Testis (tissue), 3 donors: Measurements from ENCODE around the gene TOPORS. TPM values are rescaled to one million over a fixed set of nuclear protein-coding genes. Genes with fewer than 3 reads are reported as not detected.
"Not testable (repeated sequence)": the region's sequence is repeated elsewhere in the genome, so short reads cannot be mapped to it uniquely, and the experiment has no call there.

Experiments used
- DNase-seq: peaks from one replicate; pipeline ENCODE4 v3.0.0-alpha.2; 2019
- H3K27ac ChIP-seq, 2 donors: fragments of 200-600 bp; sonication (generic); one replicate each; pipeline ENCODE4 v1.5.1; 2019
- H3K27me3 ChIP-seq: fragments of 200-600 bp; sonication (generic); one replicate; pipeline ENCODE4 v1.5.1; 2019
- H3K36me3 ChIP-seq: fragments of 200-600 bp; sonication (generic); one replicate; pipeline ENCODE4 v1.5.1; 2017; ENCODE audit warnings: low read depth; ENCODE audit errors: missing control alignments
- H3K4me1 ChIP-seq: fragments of 200-600 bp; sonication (generic); one replicate; pipeline ENCODE4 v1.5.1; 2019
- H3K4me3 ChIP-seq, 2 donors: fragments of 200-600 bp; sonication (generic); one replicate each; pipeline ENCODE4 v1.5.1; 2017 to 2019
- H3K9me3 ChIP-seq: fragments of 200-600 bp; sonication (generic); one replicate; pipeline ENCODE4 v1.5.1; 2017
- CTCF ChIP-seq, 3 experiments: fragments of 450-650 bp in 2 of 3; fragments of 200-600 bp in 1 of 3; sonication (generic) in 1 of 3; IDR thresholded peaks; one replicate each; pipeline ENCODE4 v1.5.1; 2016 to 2019; ENCODE audit warnings: antibody characterized with exemption in 3 of 3, mild to moderate bottlenecking in 2 of 3, moderate library complexity in 1 of 3
- POLR2A ChIP-seq: fragments of 450-650 bp; IDR thresholded peaks from one replicate; pipeline ENCODE4 v1.6.1; 2017; ENCODE audit warnings: antibody characterized with exemption, mild to moderate bottlenecking, moderate library complexity
- WGBS, 2 donors: methylation state at CpG; one replicate each; pipeline ENCODE4 v1.1.5; 2018; 5-methylcytosine and 5-hydroxymethylcytosine counted together
- intact Hi-C: fragments of 100-400 bp; cut with DNase I; formaldehyde crosslinking; loops from one replicate; pipeline ENCODE4 v1.15.1; 2023; ENCODE audit warnings: low total_unique reads
- polyA plus RNA-seq: library from polyadenylated mRNA; stranded (reverse); fragments of 350-450 nt; fragmentation: Illumina TruSeq; extraction: RNeasy Lipid Tissue Mini Kit (QIAGEN cat#74804); gene quantifications from one replicate; pipeline ENCODE4 v1.2.3, GENCODE V29; 2014; ENCODE audit warnings: low read depth, low replicate concordance; ENCODE audit not compliant: insufficient read depth
- total RNA-seq, 2 donors: library from RNA; depleted of rRNA; stranded (reverse); fragments of >200 nt; gene quantifications; one replicate each; pipeline ENCODE4 v1.2.3, GENCODE V29; 2016

The TOPORS gene
- total and polyA plus RNA-seq, 3 donors from 2014 or later: 10.8 to 35.9 (median 35.4) TPM

- WGBS, 2 donors: 12 to 25% methylated on average over 19 to 22 of the region's 22 CpGs
- Histone ChIP-seq H3K4me3 (peak overlapping the region; percentile 68 to 73), H3K27me3 (no peaks in the 10 kb centered on the region), H3K27ac (peak overlapping the region; percentile 92), H3K4me1 (peaks cover 11% of the 10 kb centered on the region), H3K36me3 (no peaks in the 10 kb centered on the region), H3K9me3 (no peaks in the 10 kb centered on the region)
- DNase-seq: peak; percentile 38
- TF ChIP-seq CTCF (IDR thresholded peaks at IDR 0.05) (no peak), POLR2A (no peak)
- intact Hi-C loops: no loop called here
Measured at GRCh38 chr9:32524892-32525708, 27.3 kb downstream of the TOPORS start.

- Histone ChIP-seq H3K4me1 (peaks cover 11% of the 10 kb centered on the region), H3K4me3 (peak overlapping the region; percentile 68 to 73)
- H3K27me3 ChIP-seq, H3K27ac ChIP-seq, H3K9me3 ChIP-seq, intact Hi-C loops, DNase-seq, H3K36me3 ChIP-seq: not testable (repeated sequence)
- 48 to 66% methylated on average over 8 to 11 of the region's 11 CpGs for WGBS, 2 donors
Measured at GRCh38 chr9:32524558-32524891, 27.9 kb downstream of the TOPORS start.

GRCh38 chr9:32523910-32524309 is 28.5 kb downstream of the TOPORS start:
- no peaks in the 10 kb centered on the region for H3K27me3 ChIP-seq
- H3K4me1 ChIP-seq: peaks cover 11% of the 10 kb centered on the region
- TF ChIP-seq POLR2A: no peak
- TF ChIP-seq CTCF (IDR thresholded peaks at IDR 0.05): no peak
- no peak for DNase-seq
- H3K4me3 ChIP-seq: no peak overlapping the region
- intact Hi-C loops: no loop called here
- H3K27ac ChIP-seq: no peak overlapping the region
- whole genome bisulfite sequencing, 2 donors: 52 to 71% methylated on average over 1 of the region's 1 CpG
- H3K36me3 ChIP-seq: no peaks in the 10 kb centered on the region
- H3K9me3 ChIP-seq: no peaks in the 10 kb centered on the region

GRCh38 chr9:32518276-32518675 is 34.1 kb downstream of the TOPORS start:
- TF ChIP-seq POLR2A: no peak
- TF ChIP-seq CTCF (IDR thresholded peaks at IDR 0.05): no peak
- Histone ChIP-seq H3K4me3 (no peak overlapping the region), H3K27me3 (no peaks in the 10 kb centered on the region), H3K9me3 (no peaks in the 10 kb centered on the region), H3K27ac (no peak overlapping the region), H3K4me1 (no peaks in the 10 kb centered on the region), H3K36me3 (no peaks in the 10 kb centered on the region)
- intact Hi-C loops: no loop called here
- WGBS, 2 donors: 94 to 98% methylated on average over 1 of the region's 1 CpG
- no peak for DNase-seq

GRCh38 chr9:32516241-32516640 is 36.1 kb downstream of the TOPORS start:
- H3K27ac ChIP-seq: no peak overlapping the region

More at GRCh38 chr9:32516241-32516640, 36.1 kb downstream of the TOPORS start:
- Histone ChIP-seq H3K4me3 (no peak overlapping the region), H3K9me3 (no peaks in the 10 kb centered on the region), H3K27me3 (no peaks in the 10 kb centered on the region), H3K4me1 (no peaks in the 10 kb centered on the region), H3K36me3 (no peaks in the 10 kb centered on the region)
- intact Hi-C loops: no loop called here
- no peak for TF ChIP-seq POLR2A
- no peak for TF ChIP-seq CTCF (IDR thresholded peaks at IDR 0.05)
- no peak for DNase-seq
